ENCODE results near the gene ARL13A.

DNA sequence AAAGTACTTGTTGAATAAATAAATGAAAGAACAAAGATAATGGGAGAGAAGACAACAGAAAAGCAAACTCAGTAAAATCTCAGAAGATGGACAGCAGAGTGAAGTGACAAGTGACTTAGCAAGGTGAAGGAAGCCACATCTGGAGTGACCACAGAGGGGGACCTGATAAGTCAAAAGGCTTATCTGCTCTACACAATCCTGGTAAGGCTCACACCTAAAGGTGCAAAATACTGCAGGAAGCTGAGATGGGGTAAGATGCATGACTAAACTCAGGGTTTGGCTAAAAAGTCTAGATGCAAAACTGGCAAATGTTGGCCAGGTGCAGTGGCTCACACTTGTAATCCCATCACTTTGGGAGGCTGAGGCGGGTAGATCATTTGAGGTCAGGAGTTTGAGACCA is 60.2 kb downstream of the ARL13A start:
- TF ChIP-seq, protein P1, sequence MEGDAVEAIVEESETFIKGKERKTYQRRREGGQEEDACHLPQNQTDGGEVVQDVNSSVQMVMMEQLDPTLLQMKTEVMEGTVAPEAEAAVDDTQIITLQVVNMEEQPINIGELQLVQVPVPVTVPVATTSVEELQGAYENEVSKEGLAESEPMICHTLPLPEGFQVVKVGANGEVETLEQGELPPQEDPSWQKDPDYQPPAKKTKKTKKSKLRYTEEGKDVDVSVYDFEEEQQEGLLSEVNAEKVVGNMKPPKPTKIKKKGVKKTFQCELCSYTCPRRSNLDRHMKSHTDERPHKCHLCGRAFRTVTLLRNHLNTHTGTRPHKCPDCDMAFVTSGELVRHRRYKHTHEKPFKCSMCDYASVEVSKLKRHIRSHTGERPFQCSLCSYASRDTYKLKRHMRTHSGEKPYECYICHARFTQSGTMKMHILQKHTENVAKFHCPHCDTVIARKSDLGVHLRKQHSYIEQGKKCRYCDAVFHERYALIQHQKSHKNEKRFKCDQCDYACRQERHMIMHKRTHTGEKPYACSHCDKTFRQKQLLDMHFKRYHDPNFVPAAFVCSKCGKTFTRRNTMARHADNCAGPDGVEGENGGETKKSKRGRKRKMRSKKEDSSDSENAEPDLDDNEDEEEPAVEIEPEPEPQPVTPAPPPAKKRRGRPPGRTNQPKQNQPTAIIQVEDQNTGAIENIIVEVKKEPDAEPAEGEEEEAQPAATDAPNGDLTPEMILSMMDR (IDR thresholded peaks at IDR 0.05) = no peak
- no peak for TF ChIP-seq POLR2A (IDR thresholded peaks at IDR 0.05)
